GM12872 (cell line): ENCODE measurements around the gene CRACDL.

ENCODE experiments used
- CTCF ChIP-seq: IDR thresholded peaks from 3 replicates; pipeline ENCODE4 v1.5.1; 2011; ENCODE audit warnings: low read depth, mild to moderate bottlenecking, low read length, moderate library complexity; ENCODE audit not compliant: insufficient read depth

The CRACDL gene

GRCh38 chr2:98842136-98842535 is 93.9 kb downstream of the CRACDL start:
- TF ChIP-seq CTCF: no peak

- TF ChIP-seq CTCF: no peak
These were observed 96.7 kb downstream of the CRACDL start for GRCh38 chr2:98839292-98839691.

GRCh38 chr2:98835831-98836385 is 100.1 kb downstream of the CRACDL start:
- no peak for TF ChIP-seq CTCF

- TF ChIP-seq CTCF: no peak
These were observed 102.1 kb downstream of the CRACDL start for GRCh38 chr2:98833917-98834263.

- no peak for TF ChIP-seq CTCF
These were observed 102.7 kb downstream of the CRACDL start for GRCh38 chr2:98833172-98833916.

- TF ChIP-seq CTCF: no peak
These were observed 103.9 kb downstream of the CRACDL start for GRCh38 chr2:98832172-98832571.

- TF ChIP-seq CTCF: no peak
These were observed 105.4 kb downstream of the CRACDL start for GRCh38 chr2:98830571-98831145.
